OCI-LY1 (cell line): ENCODE results near the gene SP2.
A peak's percentile ranks its signal among the peaks of the same experiment; 100 is the strongest.

Experiments used
- H2AFZ ChIP-seq: fragments of 200-600 bp; sonication (generic), shearing (Covaris generic); 2 replicates; pipeline ENCODE4 v1.6.0; 2014; ENCODE audit warnings: antibody characterized with exemption, mild to moderate bottlenecking, low read length
- H3F3A ChIP-seq: fragments of 200-600 bp; sonication (generic), shearing (Covaris generic); 2 replicates; pipeline ENCODE4 v1.6.0; 2014; ENCODE audit warnings: mild to moderate bottlenecking, antibody characterized with exemption, low read length, moderate library complexity; ENCODE audit not compliant: insufficient read depth
- H3K27ac ChIP-seq: fragments of 200-600 bp; sonication (generic); 2 replicates; pipeline ENCODE4 v1.5.1; 2014; ENCODE audit warnings: low read length, mixed run types, mild to moderate bottlenecking, low read depth; ENCODE audit not compliant: poor library complexity, severe bottlenecking
- H3K27me3 ChIP-seq: fragments of 200-600 bp; sonication (generic); 2 replicates; pipeline ENCODE4 v1.6.0; 2014; ENCODE audit warnings: antibody characterized with exemption, mild to moderate bottlenecking, low read length, moderate library complexity; ENCODE audit not compliant: insufficient read depth
- H3K36me3 ChIP-seq: fragments of 200-600 bp; sonication (generic); 2 replicates; pipeline ENCODE4 v1.6.1; 2014; ENCODE audit warnings: mild to moderate bottlenecking, antibody characterized with exemption, low read length, moderate library complexity, mixed read lengths; ENCODE audit not compliant: insufficient read depth
- H3K4me1 ChIP-seq: fragments of 200-600 bp; sonication (generic); 2 replicates; pipeline ENCODE4 v1.5.1; 2014; ENCODE audit warnings: mild to moderate bottlenecking, low read length, moderate library complexity; ENCODE audit not compliant: insufficient read depth, severe bottlenecking
- H3K4me2 ChIP-seq: fragments of 200-600 bp; sonication (generic), shearing (Covaris generic); 2 replicates; pipeline ENCODE4 v1.6.1; 2014; ENCODE audit warnings: low read length
- H3K4me3 ChIP-seq: fragments of 200-600 bp; sonication (generic); 2 replicates; pipeline ENCODE4 v1.5.1; 2014; ENCODE audit warnings: low read length, low read depth, mild to moderate bottlenecking, mixed read lengths; ENCODE audit not compliant: poor library complexity, severe bottlenecking
- H3K79me2 ChIP-seq: fragments of 200-600 bp; shearing (Covaris generic); 2 replicates; pipeline ENCODE4 v1.6.1; 2016; ENCODE audit warnings: mixed run types, low read length, mixed read lengths; ENCODE audit not compliant: insufficient read depth
- H3K9ac ChIP-seq: fragments of 200-600 bp; sonication (generic), shearing (Covaris generic); 2 replicates; pipeline ENCODE4 v1.6.1; 2014; ENCODE audit warnings: mild to moderate bottlenecking, low read length, mixed read lengths
- H3K9me2 ChIP-seq: fragments of 200-600 bp; sonication (generic), shearing (Covaris generic); 2 replicates; pipeline ENCODE4 v1.6.1; 2014; ENCODE audit warnings: low read depth, mild to moderate bottlenecking, low read length, mixed read lengths
- H3K9me3 ChIP-seq: fragments of 200-600 bp; shearing (Covaris generic); 2 replicates; pipeline ENCODE4 v1.6.1; 2014; ENCODE audit warnings: low read length, mixed read lengths
- H4K20me1 ChIP-seq: fragments of 200-600 bp; sonication (generic), shearing (Covaris generic); 2 replicates; pipeline ENCODE4 v1.6.0; 2016; ENCODE audit warnings: mild to moderate bottlenecking, low read length; ENCODE audit not compliant: insufficient read depth
- CTCF ChIP-seq: fragments of 200-600 bp; sonication (generic), shearing (Covaris generic); IDR thresholded peaks from 2 replicates; pipeline ENCODE4 v1.5.1; 2017; ENCODE audit warnings: mild to moderate bottlenecking, antibody characterized with exemption, low read length, moderate library complexity, mixed read lengths
- EZH2 ChIP-seq: fragments of 200-600 bp; sonication (generic), shearing (Covaris generic); IDR thresholded peaks from 2 replicates; pipeline ENCODE4 v1.8.0; 2017; ENCODE audit warnings: borderline replicate concordance, mixed run types, mild to moderate bottlenecking, antibody characterized with exemption, low read length, moderate library complexity, mixed read lengths

The SP2 gene

GRCh38 chr17:47946929-47947397, 50.9 kb downstream of the SP2 start:
- TF ChIP-seq EZH2 (no peak), CTCF (peak; percentile 89)
- H2AFZ ChIP-seq, result no peak overlapping the region
- H3K27me3 ChIP-seq, result no peaks in the 10 kb centered on the region
- H3K9me3 ChIP-seq, result no peaks in the 10 kb centered on the region
- H3K27ac ChIP-seq, result no peak overlapping the region
- peaks cover 33% of the 10 kb centered on the region for H3K4me1 ChIP-seq
- no peaks in the 10 kb centered on the region for H3F3A ChIP-seq
- no peaks in the 10 kb centered on the region for H3K79me2 ChIP-seq
- no peak overlapping the region for H3K9ac ChIP-seq
- no peaks in the 10 kb centered on the region for H3K9me2 ChIP-seq
- no peaks in the 10 kb centered on the region for H4K20me1 ChIP-seq
- H3K36me3 ChIP-seq, result peaks cover 58% of the 10 kb centered on the region
- no peak overlapping the region for H3K4me3 ChIP-seq
- H3K4me2 ChIP-seq, result no peak overlapping the region

GRCh38 chr17:47948706-47949196, 52.7 kb downstream of the SP2 start:
- TF ChIP-seq CTCF, result no peak
- TF ChIP-seq EZH2, result no peak
- Histone ChIP-seq H3K9me3 (no peaks in the 10 kb centered on the region), H3K4me1 (peaks cover 18% of the 10 kb centered on the region), H3K79me2 (no peaks in the 10 kb centered on the region), H4K20me1 (no peaks in the 10 kb centered on the region), H3K4me2 (peak overlapping the region; percentile 57; the same call in 1 of the 2 replicates), H3K9me2 (no peaks in the 10 kb centered on the region), H3K4me3 (no peak overlapping the region), H3K9ac (no peak overlapping the region; the same call in 1 of the 2 replicates), H3K27me3 (no peaks in the 10 kb centered on the region), H3K27ac (no peak overlapping the region), H2AFZ (no peak overlapping the region), H3F3A (no peaks in the 10 kb centered on the region), H3K36me3 (peaks cover 52% of the 10 kb centered on the region)

- Histone ChIP-seq H3K9me3 (no peaks in the 10 kb centered on the region), H3K4me3 (peak overlapping the region; percentile 30), H3K4me2 (peak overlapping the region; percentile 57), H4K20me1 (no peaks in the 10 kb centered on the region), H3K79me2 (no peaks in the 10 kb centered on the region), H3K9me2 (no peaks in the 10 kb centered on the region), H3K27ac (no peak overlapping the region), H3K27me3 (no peaks in the 10 kb centered on the region), H3F3A (no peaks in the 10 kb centered on the region), H3K9ac (peak overlapping the region; percentile 57), H3K36me3 (peaks cover 51% of the 10 kb centered on the region), H3K4me1 (peaks cover 18% of the 10 kb centered on the region), H2AFZ (no peak overlapping the region)
- TF ChIP-seq EZH2 (no peak), CTCF (peak; percentile 85)
These were observed 53.2 kb downstream of the SP2 start for GRCh38 chr17:47949197-47949759.
